NCI-H345 treated with DMSO at 0.1 percent for 48 hours (cell line): ENCODE results near the gene FBLN5.

Experiments
- DNase-seq: peaks from one replicate; lab custom pipeline; 2025; ENCODE audit not compliant: unreplicated experiment; lab: John Stamatoyannopoulos, UW

Gene FBLN5

GRCh38 chr14:91947475-91948184 lies at the start of gene FBLN5:
TSS of gene FBLN5 (minus strand) at chr14:91947694. CDS start at chr14:91947229, 465 bp downstream.
- DNase-seq, result no peak

- DNase-seq, result peak; percentile 19
These were observed 49.5 kb upstream of the FBLN5 start for GRCh38 chr14:91996948-91997371.

GRCh38 chr14:91987192-91987591 lies 39.7 kb upstream of the FBLN5 start:
- no peak for DNase-seq

- DNase-seq, result no peak
These were observed 38.2 kb upstream of the FBLN5 start for GRCh38 chr14:91985521-91986255.

GRCh38 chr14:91985008-91985407 lies 37.5 kb upstream of the FBLN5 start:
- no peak for DNase-seq

- no peak for DNase-seq
These were observed 36.1 kb upstream of the FBLN5 start for GRCh38 chr14:91983588-91983987.

GRCh38 chr14:91980157-91980556 lies 32.7 kb upstream of the FBLN5 start:
- no peak for DNase-seq

- no peak for DNase-seq
These were observed 30.4 kb upstream of the FBLN5 start for GRCh38 chr14:91977884-91978283.

GRCh38 chr14:91975763-91976162 lies 28.3 kb upstream of the FBLN5 start:
- no peak for DNase-seq

- no peak for DNase-seq
These were observed 23.8 kb upstream of the FBLN5 start for GRCh38 chr14:91971188-91971778.

- DNase-seq, result no peak
These were observed 20.8 kb upstream of the FBLN5 start for GRCh38 chr14:91968280-91968679.

- no peak for DNase-seq
These were observed 17.2 kb upstream of the FBLN5 start for GRCh38 chr14:91964724-91965123.

GRCh38 chr14:91964011-91964410 lies 16.5 kb upstream of the FBLN5 start:
- no peak for DNase-seq

- no peak for DNase-seq
These were observed 16.0 kb upstream of the FBLN5 start for GRCh38 chr14:91963465-91963864.

GRCh38 chr14:91961297-91962220 lies 14.1 kb upstream of the FBLN5 start:
- no peak for DNase-seq

GRCh38 chr14:91957876-91958313 lies 10.4 kb upstream of the FBLN5 start:
- no peak for DNase-seq

- DNase-seq, result no peak
These were observed 9.1 kb upstream of the FBLN5 start for GRCh38 chr14:91956616-91957015.

- DNase-seq, result no peak
These were observed 7.7 kb upstream of the FBLN5 start for GRCh38 chr14:91955168-91955567.

- DNase-seq, result no peak
These were observed 5.9 kb upstream of the FBLN5 start for GRCh38 chr14:91953170-91953985.
